Gastroesophageal sphincter (tissue), 4 donors: ENCODE measurements around the gene TRAPPC11. TPM values are rescaled to one million over a fixed set of nuclear protein-coding genes. Genes with fewer than 3 reads are reported as not detected.

Experiments
- ATAC-seq: fragments of 150-250 bp; one replicate; pipeline ENCODE4 v1.9.1; 2016; ENCODE audit warnings: mild to moderate bottlenecking, moderate library complexity
- H3K27ac ChIP-seq, 4 donors: fragments of 200-600 bp; sonication (generic) in 3 of 4; 1 replicate in 3 of 4; 2 replicates in 1 of 4; pipeline ENCODE4 v1.5.1; 2016 to 2019
- H3K27me3 ChIP-seq: fragments of 200-600 bp; sonication (generic); one replicate; pipeline ENCODE4 v1.5.1; 2019
- H3K36me3 ChIP-seq, 2 donors: fragments of 200-600 bp; sonication (generic); one replicate each; pipeline ENCODE4 v1.5.1; 2019; ENCODE audit warnings: control low read depth in 1 of 2
- H3K4me1 ChIP-seq, 3 donors: fragments of 200-600 bp; sonication (generic); 1 replicate in 2 of 3; 2 replicates in 1 of 3; pipeline ENCODE4 v1.5.1; 2016 to 2019; ENCODE audit warnings: control low read depth in 2 of 3
- H3K4me3 ChIP-seq, 2 donors: fragments of 200-600 bp; sonication (generic); one replicate each; pipeline ENCODE4 v1.5.1; 2019; ENCODE audit warnings: mild to moderate bottlenecking in 1 of 2, moderate library complexity in 1 of 2
- H3K9me3 ChIP-seq, 3 donors: fragments of 200-600 bp; sonication (generic); one replicate each; pipeline ENCODE4 v1.5.1; 2017 to 2019; ENCODE audit warnings: control low read depth in 2 of 3
- EP300 ChIP-seq: sonication (generic); formaldehyde crosslinking; IDR thresholded peaks from one replicate; pipeline ENCODE4 v1.6.1; 2017; ENCODE audit warnings: antibody characterized with exemption, mild to moderate bottlenecking
- POLR2A ChIP-seq, 2 donors: fragments of 450-650 bp; IDR thresholded peaks; one replicate each; pipeline ENCODE4 v1.6.1; 2017; ENCODE audit warnings: antibody characterized with exemption in 2 of 2, mild to moderate bottlenecking in 2 of 2, moderate library complexity in 1 of 2
- POLR2AphosphoS5 ChIP-seq: sonication (generic); formaldehyde crosslinking; IDR thresholded peaks from one replicate; pipeline ENCODE4 v1.6.1; 2017; ENCODE audit warnings: antibody characterized with exemption
- whole genome bisulfite sequencing, 2 donors: methylation state at CpG; one replicate each; pipeline ENCODE4 v1.1.5; 2018; ENCODE audit warnings: low coverage in 1 of 2; 5-methylcytosine and 5-hydroxymethylcytosine counted together
- total RNA-seq, 4 donors: library from RNA; depleted of rRNA; stranded (reverse); fragments of >200 nt; gene quantifications; one replicate each; pipeline ENCODE4 v1.1.0, GENCODE V29; 2016
- TF ChIP-seq, protein P1 (sequence below), 4 experiments: fragments of 200-600 bp in 2 of 4; fragments of 450-650 bp in 2 of 4; sonication (generic) in 1 of 4; IDR thresholded peaks; one replicate each; pipeline ENCODE4 v1.5.1; 2017 to 2019; ENCODE audit warnings: antibody characterized with exemption in 4 of 4, mild to moderate bottlenecking in 2 of 4, moderate library complexity in 2 of 4

TRAPPC11 gene
- total RNA-seq, 4 donors from 2014 or later, result 42.1 to 57.5 (median 54.7) TPM

DNA sequence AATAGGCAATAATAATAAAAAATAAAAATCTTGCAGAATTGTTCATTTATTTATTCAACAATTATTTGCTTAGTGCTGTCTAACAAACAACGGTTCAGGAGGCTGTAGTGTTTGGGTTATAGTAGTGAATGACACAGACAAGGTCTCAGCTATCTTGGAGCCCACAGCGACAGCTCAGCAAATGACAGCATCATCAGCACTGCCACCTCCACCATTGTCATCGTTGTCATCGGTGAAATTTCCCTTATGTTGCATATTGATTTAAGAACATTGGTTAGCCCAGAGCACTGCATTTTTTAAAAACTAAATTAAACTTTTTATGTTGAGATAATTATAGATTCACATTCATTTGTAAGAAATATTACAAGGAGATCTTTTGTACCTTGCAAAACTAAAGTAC is 79.9 kb downstream of the TRAPPC11 start:
- H3K4me3 ChIP-seq, result no peak overlapping the region
- no peak overlapping the region for H3K27ac ChIP-seq
- TF ChIP-seq EP300 (no peak), POLR2A (IDR thresholded peaks at IDR 0.05) (no peak), POLR2AphosphoS5 (no peak)
- TF ChIP-seq, protein P1, sequence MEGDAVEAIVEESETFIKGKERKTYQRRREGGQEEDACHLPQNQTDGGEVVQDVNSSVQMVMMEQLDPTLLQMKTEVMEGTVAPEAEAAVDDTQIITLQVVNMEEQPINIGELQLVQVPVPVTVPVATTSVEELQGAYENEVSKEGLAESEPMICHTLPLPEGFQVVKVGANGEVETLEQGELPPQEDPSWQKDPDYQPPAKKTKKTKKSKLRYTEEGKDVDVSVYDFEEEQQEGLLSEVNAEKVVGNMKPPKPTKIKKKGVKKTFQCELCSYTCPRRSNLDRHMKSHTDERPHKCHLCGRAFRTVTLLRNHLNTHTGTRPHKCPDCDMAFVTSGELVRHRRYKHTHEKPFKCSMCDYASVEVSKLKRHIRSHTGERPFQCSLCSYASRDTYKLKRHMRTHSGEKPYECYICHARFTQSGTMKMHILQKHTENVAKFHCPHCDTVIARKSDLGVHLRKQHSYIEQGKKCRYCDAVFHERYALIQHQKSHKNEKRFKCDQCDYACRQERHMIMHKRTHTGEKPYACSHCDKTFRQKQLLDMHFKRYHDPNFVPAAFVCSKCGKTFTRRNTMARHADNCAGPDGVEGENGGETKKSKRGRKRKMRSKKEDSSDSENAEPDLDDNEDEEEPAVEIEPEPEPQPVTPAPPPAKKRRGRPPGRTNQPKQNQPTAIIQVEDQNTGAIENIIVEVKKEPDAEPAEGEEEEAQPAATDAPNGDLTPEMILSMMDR (IDR thresholded peaks at IDR 0.05), result no peak
- H3K9me3 ChIP-seq, result no peaks in the 10 kb centered on the region
- no peaks in the 10 kb centered on the region for H3K4me1 ChIP-seq
- ATAC-seq, result no peak
- no peaks in the 10 kb centered on the region for H3K36me3 ChIP-seq
- WGBS, 2 donors, result 94 to 100% methylated on average over 4 of the region's 4 CpGs
- H3K27me3 ChIP-seq, result no peaks in the 10 kb centered on the region

DNA sequence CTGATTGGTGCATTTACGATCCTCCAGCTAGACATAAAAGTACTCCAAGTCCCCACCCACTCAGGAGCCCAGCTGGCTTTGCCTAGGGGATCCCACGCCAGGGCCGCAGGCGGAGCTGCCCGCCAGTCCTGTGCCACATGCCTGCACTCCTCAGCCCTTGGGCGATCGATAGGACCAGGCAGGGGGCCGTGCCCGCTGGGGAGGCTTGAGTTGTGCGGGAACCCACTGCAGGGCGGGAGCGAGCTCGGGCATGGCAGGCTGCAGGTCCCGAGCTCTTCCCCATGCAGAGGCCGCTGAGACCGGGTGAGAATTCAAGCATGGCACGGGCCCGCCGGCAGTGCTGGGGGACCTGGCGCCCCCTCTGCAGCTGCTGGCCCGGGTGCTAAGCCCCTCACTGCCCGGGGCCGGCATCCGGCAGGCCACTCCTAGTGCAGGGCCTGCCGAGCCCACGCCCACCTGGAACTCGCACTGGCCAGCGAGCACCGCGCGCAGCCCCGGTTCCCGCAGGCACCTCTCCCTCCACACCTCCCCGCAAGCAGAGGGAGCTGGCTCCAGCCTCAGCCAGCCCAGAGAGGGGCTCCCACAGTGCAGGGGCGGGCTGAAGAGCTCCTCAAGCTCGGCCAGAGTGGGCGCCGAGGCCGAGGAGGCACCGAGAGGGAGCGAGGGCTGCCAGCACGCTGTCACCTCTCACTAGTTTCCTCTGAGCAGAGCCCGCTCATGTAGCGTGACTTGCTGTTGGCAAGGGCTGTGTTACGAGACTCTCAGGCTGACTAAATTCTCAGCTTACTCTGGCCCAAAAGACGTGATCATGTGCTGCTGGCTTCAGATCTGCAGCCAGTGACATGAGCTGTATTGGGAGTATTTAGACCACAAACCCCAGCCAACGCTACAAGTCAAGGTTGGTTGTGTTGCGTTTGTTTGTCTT is 87.5 kb downstream of the TRAPPC11 start:
- no peak for ATAC-seq
- no peak for TF ChIP-seq POLR2A (IDR thresholded peaks at IDR 0.05)

DNA sequence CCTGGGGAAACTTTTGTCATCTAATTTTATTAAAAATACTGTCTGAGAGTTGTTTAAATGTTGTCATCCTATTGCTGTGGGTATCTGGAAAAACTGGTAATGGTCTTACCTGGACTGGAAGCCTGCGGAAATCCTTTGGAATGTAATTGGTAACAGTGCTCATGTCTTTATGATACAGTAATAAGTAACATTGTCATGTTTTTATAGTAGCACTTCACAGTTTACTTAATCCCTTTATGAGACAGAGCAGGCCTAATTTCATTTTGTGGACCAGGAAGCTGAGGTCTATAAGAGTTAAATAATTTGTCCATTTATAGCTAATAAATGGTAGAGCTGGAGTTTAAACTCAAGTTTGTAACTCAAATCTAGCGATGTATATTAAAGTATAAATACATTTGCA is 88.3 kb downstream of the TRAPPC11 start:
- WGBS, 2 donors, result 85 to 90% methylated on average over 2 of the region's 2 CpGs

More for the DNA sequence above, 87.5 kb downstream of the TRAPPC11 start:
- H3K36me3 ChIP-seq, result no peaks in the 10 kb centered on the region
- no peak overlapping the region for H3K4me3 ChIP-seq
- no peak overlapping the region for H3K27ac ChIP-seq
- H3K4me1 ChIP-seq, result peaks cover 0 to 9% (median 0%) of the 10 kb centered on the region in 3 donors
- no peaks in the 10 kb centered on the region for H3K9me3 ChIP-seq
- H3K27me3 ChIP-seq, result peaks cover 6% of the 10 kb centered on the region
- WGBS, 2 donors, result 80 to 84% methylated on average over 1 to 3 of the region's 48 CpGs

DNA sequence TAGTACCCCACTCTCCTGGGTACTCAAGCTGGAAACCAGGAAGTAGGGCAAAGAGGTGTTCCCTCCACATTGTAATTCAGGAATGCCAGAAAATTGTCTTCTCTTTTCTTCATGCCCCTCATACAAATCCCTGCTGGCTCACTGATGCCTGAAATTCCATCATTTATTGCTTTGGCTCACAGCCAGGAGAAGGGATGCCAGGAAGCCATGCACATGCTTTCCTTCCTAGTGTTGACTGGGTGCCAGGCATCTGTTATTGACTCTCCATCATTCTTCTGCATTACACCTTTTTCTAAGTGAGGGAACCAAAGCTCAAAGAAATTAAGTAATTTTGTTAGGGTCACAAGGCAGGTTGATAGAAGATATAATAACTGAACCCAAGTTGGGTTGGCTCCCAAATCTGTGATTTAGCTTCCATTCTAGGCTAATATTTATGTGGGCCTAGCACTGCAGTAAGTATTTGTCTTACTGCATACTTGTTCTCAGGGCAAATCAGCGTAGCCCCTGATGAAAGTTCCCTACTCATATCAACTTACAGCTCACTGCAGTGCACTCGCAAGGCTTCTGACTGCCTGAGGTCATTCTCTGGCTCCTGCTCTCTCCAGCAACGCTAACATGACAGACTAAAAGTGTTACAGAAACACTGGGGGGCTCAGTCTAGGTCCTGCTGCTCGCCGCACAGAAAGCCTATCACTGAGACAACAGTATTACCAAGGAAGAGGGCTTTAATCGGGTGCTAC is 89.0 kb downstream of the TRAPPC11 start:
- Histone ChIP-seq H3K27me3 (peaks cover 6% of the 10 kb centered on the region), H3K36me3 (no peaks in the 10 kb centered on the region), H3K27ac (no peak overlapping the region), H3K4me3 (no peak overlapping the region), H3K4me1 (peaks cover 0 to 9% (median 0%) of the 10 kb centered on the region in 3 donors), H3K9me3 (no peaks in the 10 kb centered on the region)
- TF ChIP-seq EP300, result no peak
- no peak for TF ChIP-seq POLR2A (IDR thresholded peaks at IDR 0.05)
- no peak for TF ChIP-seq POLR2AphosphoS5
- TF ChIP-seq, protein P1 (IDR thresholded peaks at IDR 0.05), result no peak
- ATAC-seq, result no peak
- WGBS, 2 donors, result 39 to 40% methylated on average over 1 to 3 of the region's 6 CpGs

More for the DNA sequence above, 88.3 kb downstream of the TRAPPC11 start:
- peaks cover 0 to 9% (median 0%) of the 10 kb centered on the region in 3 donors for H3K4me1 ChIP-seq
- no peaks in the 10 kb centered on the region for H3K36me3 ChIP-seq
- TF ChIP-seq, protein P1 (IDR thresholded peaks at IDR 0.05), result no peak
- no peak for TF ChIP-seq POLR2A (IDR thresholded peaks at IDR 0.05)
- TF ChIP-seq EP300, result no peak
- no peak for TF ChIP-seq POLR2AphosphoS5
- no peak for ATAC-seq
- H3K27me3 ChIP-seq, result peaks cover 6% of the 10 kb centered on the region
- no peak overlapping the region for H3K4me3 ChIP-seq
- no peaks in the 10 kb centered on the region for H3K9me3 ChIP-seq
- no peak overlapping the region for H3K27ac ChIP-seq

DNA sequence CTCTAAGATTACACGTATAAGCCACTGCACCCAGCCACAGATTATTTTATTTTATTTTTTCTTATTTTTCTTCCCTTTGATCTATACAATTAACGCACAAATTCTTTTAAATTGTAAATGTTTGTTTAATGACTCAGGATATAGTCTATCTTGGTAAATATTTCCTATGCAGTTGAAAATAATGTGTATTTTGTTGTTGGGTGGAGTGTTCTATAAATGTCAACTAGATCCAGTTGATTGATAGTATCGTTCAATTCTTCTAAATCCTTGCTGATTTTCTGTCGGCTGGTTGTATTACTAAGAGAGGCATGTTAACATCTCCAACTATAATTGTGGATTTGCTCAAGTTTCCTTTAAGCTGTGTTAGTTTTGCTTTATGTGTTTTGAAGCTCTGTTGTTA is 92.0 kb downstream of the TRAPPC11 start:
- H3K36me3 ChIP-seq, result no peaks in the 10 kb centered on the region
- WGBS, 2 donors, result 93% methylated on average over 4 of the region's 4 CpGs
- TF ChIP-seq EP300 (no peak), POLR2AphosphoS5 (no peak), POLR2A (IDR thresholded peaks at IDR 0.05) (no peak)
- TF ChIP-seq, protein P1 (IDR thresholded peaks at IDR 0.05), result no peak
- H3K4me3 ChIP-seq, result no peak overlapping the region
- H3K27me3 ChIP-seq, result peaks cover 6% of the 10 kb centered on the region
- H3K9me3 ChIP-seq, result no peaks in the 10 kb centered on the region
- no peak overlapping the region for H3K27ac ChIP-seq
- peaks cover 0 to 9% (median 0%) of the 10 kb centered on the region in 3 donors for H3K4me1 ChIP-seq
- no peak for ATAC-seq
